HG03439 (cell line): ENCODE measurements around the gene HACL1.
"Not testable (repeated sequence)": the region's sequence is repeated elsewhere in the genome, so short reads cannot be mapped to it uniquely, and the experiment has no call there.

Source experiments
- ATAC-seq: cut with Tn5 transposase; IDR thresholded peaks from one replicate; pipeline ENCODE4 v1.9.1; 2021; ENCODE audit warnings: mild to moderate bottlenecking, moderate library complexity; ENCODE audit not compliant: unreplicated experiment

Gene HACL1

GRCh38 chr3:15630646-15631350 lies 29.4 kb upstream of the HACL1 start:
- peak; percentile 48 for ATAC-seq

DNA sequence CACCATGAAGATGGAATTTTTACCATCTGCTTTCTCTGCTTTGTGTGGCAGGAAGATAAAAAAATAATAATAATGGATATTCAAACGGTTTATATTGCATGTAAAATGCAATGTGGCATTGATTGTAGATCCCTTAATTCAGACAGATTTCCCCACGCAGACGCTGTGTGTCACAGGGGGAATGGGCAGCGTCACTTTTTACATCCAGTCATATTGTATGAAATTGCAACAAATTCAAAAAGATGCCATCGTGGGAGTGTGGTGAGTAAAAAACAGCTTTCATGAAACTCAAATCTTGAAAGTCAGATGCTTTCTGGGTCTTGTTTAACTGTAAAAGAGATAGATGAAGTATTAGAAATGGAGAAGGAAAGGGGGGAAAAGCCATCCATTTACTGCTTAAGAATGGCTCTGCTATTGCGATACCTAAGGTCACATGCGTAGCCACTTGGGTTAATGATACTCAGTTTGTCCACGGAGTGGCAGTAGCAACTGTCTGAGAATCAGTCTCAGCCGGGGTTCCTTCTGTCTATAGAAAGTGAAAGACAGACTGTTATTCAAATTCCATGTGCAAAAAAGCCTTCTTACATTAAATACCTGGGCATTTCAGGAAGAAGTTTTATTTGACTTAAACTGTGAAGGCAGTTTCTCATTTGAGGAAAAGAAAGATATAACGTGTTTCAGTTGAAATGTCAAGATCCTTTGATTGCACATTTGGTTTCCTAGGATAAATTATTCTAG lies 28.7 kb upstream of the HACL1 start:
- ATAC-seq, result peak; percentile 94

- no peak for ATAC-seq
These were observed 27.6 kb upstream of the HACL1 start for GRCh38 chr3:15628967-15629366.

GRCh38 chr3:15623535-15624440 lies 22.4 kb upstream of the HACL1 start:
- ATAC-seq, result no peak

DNA sequence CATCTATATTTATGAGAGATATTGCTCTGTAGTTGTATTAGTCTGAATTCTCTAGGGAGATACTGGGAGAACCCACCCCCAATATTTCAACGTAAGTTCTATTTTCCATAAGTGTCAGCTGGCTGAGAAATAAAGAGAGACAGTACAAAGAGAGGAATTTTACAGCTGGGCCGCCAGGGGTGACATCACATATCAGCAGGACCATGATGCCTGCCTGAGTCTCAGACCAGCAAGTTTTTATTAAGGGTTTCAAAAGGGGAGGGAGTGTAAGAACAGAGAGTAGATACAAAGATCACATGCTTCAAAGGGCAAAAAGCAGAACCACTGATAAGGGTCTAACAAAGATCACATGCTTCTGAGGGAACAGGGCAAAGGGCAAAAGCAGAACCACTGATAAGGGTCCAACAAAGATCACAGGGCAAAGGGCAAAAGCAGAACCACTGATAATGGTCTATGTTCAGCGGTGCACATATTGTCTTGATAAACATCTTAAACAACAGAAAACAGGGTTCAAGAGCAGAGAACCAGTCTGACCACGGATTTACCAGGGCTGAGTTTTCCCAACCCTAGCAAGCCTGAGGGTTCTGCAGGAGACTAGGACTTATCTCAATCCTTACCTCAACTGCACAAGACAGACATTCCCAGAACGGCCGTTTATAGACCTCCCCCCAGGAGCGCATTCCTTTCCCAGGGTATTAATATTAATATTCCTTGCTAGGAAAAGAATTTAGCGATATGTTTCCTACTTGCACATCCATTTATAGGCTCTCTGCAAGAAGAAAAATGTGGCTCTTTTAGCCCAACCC lies 18.5 kb upstream of the HACL1 start:
- not testable (repeated sequence) for ATAC-seq

DNA sequence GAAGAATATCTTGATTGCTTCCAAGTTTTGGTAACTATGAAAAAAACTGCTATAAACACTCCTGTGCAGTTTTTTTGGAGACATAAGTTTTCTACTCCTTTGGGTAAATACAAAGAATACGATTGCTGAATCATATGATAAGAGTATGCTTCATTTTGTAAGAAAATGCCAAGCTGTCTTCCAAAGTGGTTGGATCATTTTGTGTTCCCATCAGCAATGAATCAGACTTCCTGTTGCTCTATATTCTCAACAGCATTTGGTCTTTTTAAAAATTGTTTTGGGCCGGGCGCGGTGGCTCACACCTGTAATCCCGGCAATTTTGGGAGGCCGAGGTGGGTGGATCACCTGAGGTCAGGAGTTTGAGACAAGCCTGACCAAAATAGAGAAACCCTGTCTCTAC lies 14.7 kb upstream of the HACL1 start:
- no peak for ATAC-seq

- ATAC-seq, result no peak
These were observed 13.6 kb upstream of the HACL1 start for GRCh38 chr3:15614958-15615357.

GRCh38 chr3:15612001-15612400 lies 10.6 kb upstream of the HACL1 start:
- ATAC-seq, result no peak

DNA sequence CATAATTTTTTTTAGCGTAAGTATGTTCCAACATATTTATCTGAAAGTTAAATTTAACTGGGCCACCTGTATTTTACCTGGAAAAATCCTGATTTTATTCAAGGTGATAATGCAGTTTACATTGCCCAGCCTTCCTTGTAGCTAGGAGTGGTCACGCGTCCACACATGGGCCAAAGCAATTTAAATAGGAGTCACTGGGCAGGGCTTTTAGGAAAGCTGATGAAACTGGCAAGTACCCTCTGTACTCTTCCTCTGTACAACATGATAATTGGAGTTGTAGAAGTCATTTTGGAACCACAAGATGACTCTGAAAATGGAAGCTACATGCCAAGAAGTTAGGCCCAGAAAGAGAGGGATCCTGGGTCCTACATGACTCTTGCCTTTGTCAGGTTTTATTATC lies 9.6 kb upstream of the HACL1 start:
- ATAC-seq, result no peak

- no peak for ATAC-seq
These were observed 8.9 kb upstream of the HACL1 start for GRCh38 chr3:15610082-15610759.

DNA sequence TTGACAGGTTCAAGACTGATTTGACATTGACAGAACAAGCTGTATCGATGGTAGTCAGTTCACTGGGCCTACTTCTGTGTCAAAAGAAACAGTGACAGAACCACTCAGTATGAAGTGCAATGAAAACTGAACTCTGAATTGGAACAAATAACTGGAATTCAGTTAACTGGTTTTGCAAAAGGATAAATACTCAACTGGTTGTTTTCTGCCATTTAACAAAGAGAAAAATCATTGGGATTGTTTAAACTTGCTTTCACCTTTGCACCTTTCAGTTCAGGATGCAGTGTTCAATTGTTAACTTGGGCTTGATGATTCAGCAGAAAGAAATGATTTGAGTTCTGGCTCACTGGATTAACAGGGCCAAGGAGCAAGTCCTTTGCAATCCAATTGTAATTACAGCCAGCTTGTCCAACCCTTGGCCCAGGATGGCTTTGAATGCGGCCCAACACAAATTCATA lies 5.1 kb upstream of the HACL1 start:
- no peak for ATAC-seq

DNA sequence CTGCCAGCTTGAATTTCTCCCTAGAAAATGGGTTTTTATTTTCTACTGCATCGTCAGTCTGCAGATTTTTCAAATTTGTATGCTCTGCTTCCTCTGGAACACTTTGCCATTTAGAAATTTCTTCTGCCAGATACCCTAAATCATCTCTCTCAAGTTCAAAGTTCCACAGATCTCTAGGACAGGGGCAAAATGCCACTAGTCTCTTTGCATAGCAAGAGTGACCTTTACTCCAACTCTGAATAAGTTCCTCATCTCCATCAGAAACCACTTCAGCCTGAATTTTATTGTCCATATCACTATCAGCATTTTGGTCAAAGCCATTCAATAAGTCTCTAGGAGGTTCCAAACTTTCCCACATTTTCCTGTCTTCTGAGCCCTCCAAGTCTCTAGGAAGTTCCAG lies 3.2 kb upstream of the HACL1 start:
- ATAC-seq, result not testable (repeated sequence)

DNA sequence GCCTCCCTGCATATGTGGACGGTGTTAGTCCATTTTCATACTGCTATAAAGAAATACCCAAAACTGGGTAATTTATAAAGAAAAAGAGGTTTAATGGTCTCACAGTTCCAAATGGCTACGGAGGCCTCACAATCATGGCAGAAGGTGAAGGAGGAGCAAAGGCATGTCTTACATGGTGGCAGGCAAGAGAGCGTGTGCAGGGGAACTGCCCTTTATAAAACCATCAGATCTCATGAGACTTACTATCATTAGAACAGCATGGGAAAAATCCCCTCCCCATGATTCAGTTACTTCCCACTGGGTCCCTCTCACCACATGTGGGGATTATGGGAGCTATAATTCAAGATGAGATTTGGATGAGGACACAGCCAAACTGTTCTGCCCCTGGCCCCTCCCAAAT lies 1.4 kb upstream of the HACL1 start:
- ATAC-seq, result not testable (repeated sequence)

- ATAC-seq, result peak; percentile 17
These were observed 772 bp upstream of the HACL1 start for GRCh38 chr3:15602146-15602536.

DNA sequence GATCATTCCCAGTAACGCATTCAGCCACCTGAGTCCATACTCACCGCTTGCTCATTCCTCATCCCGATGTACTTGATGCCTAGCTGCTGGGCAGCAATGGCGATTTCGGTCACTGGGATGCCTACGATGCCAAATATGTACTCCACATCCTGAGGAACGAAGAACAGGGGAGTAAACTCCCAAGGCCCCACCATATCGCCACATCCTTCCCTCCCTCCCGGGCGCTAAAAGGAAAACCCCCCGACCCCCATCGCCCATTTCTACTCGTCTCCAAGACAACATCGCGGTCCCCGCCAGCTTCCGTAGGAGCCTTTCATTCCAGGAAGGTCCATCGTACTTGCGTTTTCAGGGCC lies 347 bp downstream of the HACL1 start:
- peak; percentile 12 for ATAC-seq

DNA sequence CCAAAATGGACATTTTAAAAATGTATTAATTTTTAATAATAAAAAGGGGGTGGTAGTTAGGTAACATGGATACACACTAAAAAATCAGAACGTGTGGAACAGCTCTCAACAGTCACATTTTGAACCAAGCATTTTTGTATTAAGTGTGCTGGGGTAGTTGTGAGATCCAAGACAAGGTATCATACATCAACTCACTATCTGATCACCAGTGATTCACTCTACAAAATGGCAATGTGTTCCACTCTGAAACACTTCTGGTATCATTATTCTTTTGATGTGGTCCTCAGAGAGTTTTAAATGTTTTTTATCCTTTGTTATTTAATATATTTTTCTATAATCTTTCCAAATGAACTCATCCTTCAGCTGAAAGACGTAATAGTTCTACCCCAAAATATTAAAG lies 5.4 kb downstream of the HACL1 start:
- ATAC-seq, result no peak

GRCh38 chr3:15592968-15593367 lies 8.4 kb downstream of the HACL1 start:
- no peak for ATAC-seq

DNA sequence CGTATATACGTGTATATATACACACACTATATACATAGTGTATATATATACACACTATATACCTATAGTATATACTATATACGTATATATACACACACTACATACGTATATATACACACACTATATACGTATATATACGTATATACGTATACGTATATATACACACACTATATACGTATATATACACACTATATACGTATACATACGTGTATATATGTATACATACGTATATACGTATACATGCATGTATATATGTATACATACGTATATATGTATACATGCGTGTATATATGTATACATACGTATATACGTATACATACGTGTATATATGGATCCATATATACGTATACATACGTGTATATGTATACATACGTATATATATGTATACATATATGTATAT lies 9.4 kb downstream of the HACL1 start:
- ATAC-seq, result no peak

DNA sequence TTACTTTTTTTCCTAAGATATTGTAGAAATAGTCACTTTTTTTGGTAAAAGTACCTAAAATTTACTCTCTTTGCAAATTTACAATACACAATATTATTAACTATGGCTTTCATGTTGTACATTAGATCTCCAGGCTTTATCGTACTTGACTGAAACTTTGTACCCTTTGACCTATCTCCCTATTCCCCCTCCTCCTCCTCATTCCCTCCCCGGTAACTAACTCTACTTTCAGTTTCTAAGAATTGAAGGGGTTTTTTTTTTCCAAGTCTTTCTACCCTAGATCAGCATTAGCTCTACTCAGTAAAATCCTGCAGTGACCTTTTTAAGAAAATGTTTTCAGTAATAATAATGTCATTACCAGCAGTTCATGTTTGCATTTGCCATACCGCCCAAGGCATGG lies 10.1 kb downstream of the HACL1 start:
- ATAC-seq, result no peak
